Aortic smooth muscle cell (primary cell): ENCODE results near the gene GFRA4. TPM values are rescaled to one million over a fixed set of nuclear protein-coding genes. Genes with fewer than 3 reads are reported as not detected.

ENCODE experiments used
- total RNA-seq: library from RNA; depleted of rRNA; stranded (reverse); fragments of >200 nt; gene quantifications from 2 replicates; pipeline ENCODE4 v1.2.3, GENCODE V29; 2014

GFRA4 gene
- total RNA-seq: not detected in 2 replicates

GRCh38 chr20:3663031-3663701 is at the start of gene GFRA4:
TSS of gene GFRA4 (minus strand) at chr20:3663399. CDS start at chr20:3663399, 0 bp downstream.

GRCh38 chr20:3712279-3712873 is 49.2 kb upstream of the GFRA4 start, which contains the start of gene SIGLEC1:
TSS of gene SIGLEC1 (minus strand) at chr20:3712600. CDS start at chr20:3707128, 5,472 bp downstream.

GRCh38 chr20:3681931-3682781 is 19.0 kb upstream of the GFRA4 start, which contains the start of gene ADAM33:
TSS of gene ADAM33 (minus strand) at chr20:3682010. CDS start at chr20:3682004, 6 bp downstream.

Other genes starting within 250 kb of the GFRA4 start
- gene ATRN, start 192.4 kb downstream of the GFRA4 start, total RNA-seq: 41.1 and 48.4 TPM in 2 replicates
- 21.0 and 29.2 TPM in 2 replicates for gene ADAM33, start 18.6 kb upstream of the GFRA4 start, total RNA-seq
- not detected in 2 replicates for gene SIGLEC1, start 49.2 kb upstream of the GFRA4 start, total RNA-seq
- gene HSPA12B, start 69.3 kb upstream of the GFRA4 start, total RNA-seq: 0.31 and 0.53 TPM in 2 replicates
- 16.2 and 17.3 TPM in 2 replicates for gene ADISSP, start 104.4 kb upstream of the GFRA4 start, total RNA-seq
- gene SPEF1, start 118.0 kb upstream of the GFRA4 start, total RNA-seq: 0.12 and 0.13 TPM in 2 replicates
- gene CENPB, start 123.3 kb upstream of the GFRA4 start, total RNA-seq: 116 and 144 TPM in 2 replicates
- 32.1 and 42.0 TPM in 2 replicates for gene CDC25B, start 132.9 kb upstream of the GFRA4 start, total RNA-seq
- 16.4 and 19.3 TPM in 2 replicates for gene AP5S1, start 157.1 kb upstream of the GFRA4 start, total RNA-seq
- 13.6 and 14.9 TPM in 2 replicates for gene MAVS, start 183.4 kb upstream of the GFRA4 start, total RNA-seq
- 50.5 and 52.6 TPM in 2 replicates for gene PANK2, start 226.0 kb upstream of the GFRA4 start, total RNA-seq